ENCODE results near the gene CBX8.

DNA sequence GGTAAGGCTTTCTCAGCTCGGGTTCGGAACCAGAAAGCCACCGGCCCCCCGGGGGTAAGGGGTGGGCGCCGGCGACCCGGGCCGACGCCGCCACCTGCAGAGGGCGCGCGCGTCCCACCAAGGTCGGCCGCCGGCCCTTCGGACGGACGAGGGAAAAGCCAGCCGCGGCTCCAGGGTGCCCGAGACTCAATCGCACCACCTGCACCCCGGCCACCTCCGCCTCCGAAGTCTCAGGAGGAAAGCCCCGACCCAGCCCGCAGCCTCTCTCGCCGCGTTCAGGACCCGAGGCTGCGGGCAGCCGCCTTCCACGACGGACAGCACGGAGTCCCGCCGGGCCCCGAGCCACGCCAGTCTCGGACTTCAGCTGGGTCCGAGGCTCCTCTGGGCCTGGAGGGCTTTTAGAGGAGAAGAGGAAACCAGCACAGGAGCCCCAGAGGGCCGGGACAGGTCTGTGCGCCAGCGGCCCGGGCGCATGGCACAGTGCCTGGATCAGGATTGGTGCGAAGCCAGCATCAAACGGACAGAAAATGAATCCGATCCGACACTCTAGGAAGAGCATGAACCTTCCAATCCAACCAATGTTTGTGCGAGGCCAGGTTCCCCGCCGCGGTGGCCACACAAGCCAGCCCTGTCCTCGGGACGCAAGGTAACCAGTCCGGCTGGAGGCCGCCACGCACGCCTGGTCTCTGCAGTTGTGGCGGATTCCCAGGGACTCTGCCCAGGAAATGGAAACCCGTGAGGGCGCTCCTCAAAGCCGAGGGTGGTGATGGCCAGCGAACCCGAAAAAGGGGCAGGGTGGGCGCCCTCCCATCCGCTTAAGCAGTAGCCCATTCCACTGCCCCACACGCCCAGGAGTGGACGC is 6.7 kb downstream of the CBX8 start:
- TF ChIP-seq, protein P1, sequence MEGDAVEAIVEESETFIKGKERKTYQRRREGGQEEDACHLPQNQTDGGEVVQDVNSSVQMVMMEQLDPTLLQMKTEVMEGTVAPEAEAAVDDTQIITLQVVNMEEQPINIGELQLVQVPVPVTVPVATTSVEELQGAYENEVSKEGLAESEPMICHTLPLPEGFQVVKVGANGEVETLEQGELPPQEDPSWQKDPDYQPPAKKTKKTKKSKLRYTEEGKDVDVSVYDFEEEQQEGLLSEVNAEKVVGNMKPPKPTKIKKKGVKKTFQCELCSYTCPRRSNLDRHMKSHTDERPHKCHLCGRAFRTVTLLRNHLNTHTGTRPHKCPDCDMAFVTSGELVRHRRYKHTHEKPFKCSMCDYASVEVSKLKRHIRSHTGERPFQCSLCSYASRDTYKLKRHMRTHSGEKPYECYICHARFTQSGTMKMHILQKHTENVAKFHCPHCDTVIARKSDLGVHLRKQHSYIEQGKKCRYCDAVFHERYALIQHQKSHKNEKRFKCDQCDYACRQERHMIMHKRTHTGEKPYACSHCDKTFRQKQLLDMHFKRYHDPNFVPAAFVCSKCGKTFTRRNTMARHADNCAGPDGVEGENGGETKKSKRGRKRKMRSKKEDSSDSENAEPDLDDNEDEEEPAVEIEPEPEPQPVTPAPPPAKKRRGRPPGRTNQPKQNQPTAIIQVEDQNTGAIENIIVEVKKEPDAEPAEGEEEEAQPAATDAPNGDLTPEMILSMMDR (IDR thresholded peaks at IDR 0.05): peak; percentile 55 to 68 (median 59)
- no peak for TF ChIP-seq POLR2A (IDR thresholded peaks at IDR 0.05)

All from body of pancreas (tissue), 4 donors.